K562 (cell line): ENCODE data around the gene SPNS2. TPM values are rescaled to one million over a fixed set of nuclear protein-coding genes. Genes with fewer than 3 reads are reported as not detected.

ENCODE experiments used
- ATAC-seq: fragments of 200-7000 bp; cut with Tn5 transposase; 3 replicates; pipeline ENCODE4 v1.9.1; 2020; ENCODE audit warnings: moderate library complexity
- BruUV-seq: library from RNA; stranded (reverse); fragments of 400-500 nt; replicated peaks from 2 replicates; lab custom pipeline; 2021; lab: Mats Ljungman, UMichigan
- CTCF ChIA-PET: fragments of 300-600 bp; formaldehyde crosslinking; extraction: SDS; loops from one replicate; lab custom pipeline; 2021; ENCODE audit warnings: low intra/inter-chr PET ratio; lab: Yijun Ruan, JAX
- POLR2A ChIA-PET: fragments of 300-600, 350-650 bp; sonication (Branson Sonifier 250); formaldehyde crosslinking; extraction: SDS; loops from one replicate; lab custom pipeline; 2021; ENCODE audit warnings: antibody characterized with exemption, inconsistent platforms; lab: Yijun Ruan, JAX
- DNase-seq, 4 experiments: peaks; one replicate each; pipeline versions ENCODE4 v3.0.0 to v3.0.0-alpha.2; 2011 to 2018; ENCODE audit warnings: low spot score in 3 of 4, mixed read lengths in 3 of 4; ENCODE audit errors: extremely low read depth in 1 of 4
- FAIRE-seq: peaks from 2 replicates; lab custom pipeline; 2011; peaks lifted over from hg19 to GRCh38; lab: Jason Lieb, UNC
- H2AFZ ChIP-seq: 2 replicates; pipeline ENCODE4 v1.6.0; 2011; ENCODE audit warnings: low read depth, low read length, control low read depth, inconsistent platforms
- H3K27ac ChIP-seq: fragments of 200-600 bp; 3 replicates; pipeline ENCODE4 v1.8.0; 2011; ENCODE audit warnings: low read depth, mild to moderate bottlenecking, control low read depth, inconsistent platforms, low read length, moderate library complexity, mixed read lengths; ENCODE audit errors: extremely low read depth
- H3K27me3 ChIP-seq, 2 experiments: fragments of 300-600 bp in 1 of 2; 2 replicates in 1 of 2; 3 replicates in 1 of 2; pipeline versions ENCODE4 v1.6.0 to v1.8.0; 2011; ENCODE audit warnings: inconsistent platforms in 2 of 2, low read length in 2 of 2, mild to moderate bottlenecking in 1 of 2, mixed read lengths in 1 of 2, moderate library complexity in 1 of 2; ENCODE audit not compliant: control insufficient read depth in 2 of 2, insufficient read depth in 2 of 2
- H3K36me3 ChIP-seq: fragments of 300-600 bp; 3 replicates; pipeline ENCODE4 v1.8.0; 2011; ENCODE audit warnings: mild to moderate bottlenecking, low read length, inconsistent platforms; ENCODE audit not compliant: control insufficient read depth, insufficient read depth
- H3K4me1 ChIP-seq, 2 experiments: fragments of 200-600 bp in 1 of 2; replicated peaks in 1 of 2; 2 replicates in 1 of 2; 3 replicates in 1 of 2; pipeline versions ENCODE4 v1.5.1 to v1.8.0; 2011; ENCODE audit warnings: inconsistent platforms in 2 of 2, low read length in 2 of 2, mild to moderate bottlenecking in 1 of 2, mixed read lengths in 1 of 2, moderate library complexity in 1 of 2; ENCODE audit not compliant: control insufficient read depth in 2 of 2, insufficient read depth in 2 of 2
- H3K4me2 ChIP-seq: 2 replicates; pipeline ENCODE4 v1.6.1; 2011; ENCODE audit warnings: low read length, control low read depth, inconsistent platforms, mixed read lengths; ENCODE audit not compliant: insufficient read depth
- H3K4me3 ChIP-seq: fragments of 200-600 bp; sonication (generic), shearing (Covaris generic); 2 replicates; pipeline ENCODE4 v1.5.1; 2016; ENCODE audit warnings: control low read depth, inconsistent platforms
- H3K79me2 ChIP-seq: fragments of 200-600 bp; 3 replicates; pipeline ENCODE4 v1.8.0; 2011; ENCODE audit warnings: low read length, inconsistent platforms; ENCODE audit not compliant: control insufficient read depth, insufficient read depth
- H3K9ac ChIP-seq, 2 experiments: 2 replicates each; pipeline versions ENCODE4 v1.6.0 to v1.6.1; 2011; ENCODE audit warnings: low read depth in 2 of 2, low read length in 2 of 2, control low read depth in 1 of 2, inconsistent platforms in 1 of 2, mild to moderate bottlenecking in 1 of 2, mixed read lengths in 1 of 2; ENCODE audit not compliant: insufficient read depth in 1 of 2
- H3K9me1 ChIP-seq: one replicate; pipeline ENCODE4 v1.6.0; 2011; ENCODE audit warnings: inconsistent platforms, mild to moderate bottlenecking, low read length, moderate library complexity; ENCODE audit not compliant: control insufficient read depth, insufficient read depth
- H3K9me3 ChIP-seq: replicated peaks from 2 replicates; pipeline ENCODE4 v1.5.1; 2011; ENCODE audit warnings: low read depth, low read length, inconsistent platforms; ENCODE audit not compliant: control insufficient read depth, insufficient read depth
- H4K20me1 ChIP-seq: replicated peaks from 2 replicates; pipeline ENCODE4 v1.6.1; 2011; ENCODE audit warnings: low read length, inconsistent platforms, mixed read lengths; ENCODE audit not compliant: control insufficient read depth, insufficient read depth
- HBP1 ChIP-seq: fragments of 450-650 bp; formaldehyde crosslinking; IDR thresholded peaks from 2 replicates; pipeline ENCODE4 v1.4.0; 2022; ENCODE audit warnings: missing genetic modification characterization
- HDAC2 ChIP-seq: fragments of 450-650 bp; IDR thresholded peaks from 2 replicates; pipeline ENCODE4 v1.6.1; 2016; ENCODE audit warnings: mild to moderate bottlenecking
- HDGF ChIP-seq: fragments of 450-650 bp; IDR thresholded peaks from 2 replicates; pipeline ENCODE4 v1.6.1; 2016
- JUND ChIP-seq, 2 experiments: IDR thresholded peaks; 2 replicates in 1 of 2; 3 replicates in 1 of 2; pipeline ENCODE4 v1.6.1; 2011; ENCODE audit warnings: borderline replicate concordance in 2 of 2, low read depth in 2 of 2, low read length in 2 of 2, improper control_type of control experiment in 1 of 2, missing biosample characterization in 1 of 2, missing genetic modification characterization in 1 of 2, missing genetic modification reagents in 1 of 2
- KAT7 ChIP-seq: sonication (generic); formaldehyde crosslinking; IDR thresholded peaks from 2 replicates; pipeline ENCODE4 v1.8.0; 2022; ENCODE audit warnings: missing genetic modification reagents, mild to moderate bottlenecking, borderline replicate concordance
- SMARCA4 ChIP-seq: fragments of 450-650 bp; IDR thresholded peaks from 2 replicates; pipeline ENCODE4 v1.6.1; 2016
- TAF15 ChIP-seq: fragments of 200-400 bp; formaldehyde crosslinking; IDR thresholded peaks from 2 replicates; pipeline ENCODE4 v1.6.1; 2017; ENCODE audit warnings: mild to moderate bottlenecking, low read depth, low read length, moderate library complexity
- ZNF133 ChIP-seq: fragments of 250-450 bp; sonication (Bioruptor Pico); IDR thresholded peaks from 2 replicates; pipeline ENCODE4 v1.4.0; 2020; ENCODE audit warnings: mild to moderate bottlenecking
- WGBS: fragments of 100-300 bp; shearing (Covaris generic); methylation state at CpG from one replicate; pipeline ENCODE4 v1.1.6; 2016; ENCODE audit warnings: low coverage, mixed read lengths; ENCODE audit not compliant: insufficient coverage; ENCODE audit errors: missing lambda C conversion rate; 5-methylcytosine and 5-hydroxymethylcytosine counted together
- in situ Hi-C: fragments of 300-500 bp; cut with MboI; formaldehyde crosslinking; loops from 4 replicates; pipeline ENCODE4 v1.15.0; 2018; ENCODE audit warnings: inconsistent platforms, mixed read lengths
- intact Hi-C: fragments of 100-400 bp; cut with micrococcal nuclease; formaldehyde crosslinking; loops from 2 replicates; pipeline ENCODE4 v1.14.2; 2022
- polyA plus RNA-seq, 8 experiments: library from polyadenylated mRNA; depleted of rRNA in 4 of 8; stranded (reverse) in 5 of 8; unstranded in 3 of 8; fragments of >200 nt; fragmentation: Nextera tagmentation in 2 of 8; fragmentation: Illumina TruSeq in 1 of 8; extraction: Ambion mirVana in 2 of 8; extraction: Trizol in 1 of 8; gene quantifications; 2 replicates each; pipeline versions ENCODE4 v1.2.1 to v1.2.3, GENCODE V29; 2011 to 2014; ENCODE audit warnings: inconsistent platforms in 1 of 8, missing spikeins in 1 of 8
- total RNA-seq, 7 experiments: library from RNA; depleted of rRNA in 6 of 7; stranded (reverse); fragments of >200 nt in 6 of 7; fragmentation: Illumina TruSeq in 2 of 7; extraction: Trizol in 2 of 7; gene quantifications; 2 replicates each; pipeline versions ENCODE4 v1.2.1 to v1.2.3, GENCODE V29; 2011 to 2021; ENCODE audit warnings: low replicate concordance in 1 of 7
- TF ChIP-seq, protein P1 (sequence below): fragments of 250-450 bp; sonication (Bioruptor Pico); IDR thresholded peaks from 2 replicates; pipeline ENCODE4 v1.5.0; 2021; ENCODE audit warnings: mild to moderate bottlenecking, borderline replicate concordance
- TF ChIP-seq, protein P2 (sequence below), 2 experiments: fragments of 450-650 bp in 1 of 2; sonication (generic) in 1 of 2; formaldehyde crosslinking; conservative IDR thresholded peaks; 2 replicates each; pipeline versions ENCODE4 v1.4.0 to v1.8.1; 2020 to 2022; ENCODE audit warnings: mild to moderate bottlenecking in 1 of 2, missing genetic modification reagents in 1 of 2
- TF ChIP-seq, protein P3 (sequence below): fragments of 250-450 bp; sonication (Bioruptor Pico); IDR thresholded peaks from 2 replicates; pipeline ENCODE4 v1.6.1; 2021; ENCODE audit warnings: mild to moderate bottlenecking
- TF ChIP-seq, protein P4 (sequence below): fragments of 250-450 bp; sonication (Bioruptor Pico); IDR thresholded peaks from 2 replicates; pipeline ENCODE4 v1.8.0; 2022; ENCODE audit warnings: moderate library complexity, mild to moderate bottlenecking, inconsistent platforms

Gene SPNS2
- total and polyA plus RNA-seq, 9 of the 15 experiments (the other 6 are each of a cell fraction or from before 2014, with no cell fraction given) = 0.06 TPM; not detected in 8

DNA sequence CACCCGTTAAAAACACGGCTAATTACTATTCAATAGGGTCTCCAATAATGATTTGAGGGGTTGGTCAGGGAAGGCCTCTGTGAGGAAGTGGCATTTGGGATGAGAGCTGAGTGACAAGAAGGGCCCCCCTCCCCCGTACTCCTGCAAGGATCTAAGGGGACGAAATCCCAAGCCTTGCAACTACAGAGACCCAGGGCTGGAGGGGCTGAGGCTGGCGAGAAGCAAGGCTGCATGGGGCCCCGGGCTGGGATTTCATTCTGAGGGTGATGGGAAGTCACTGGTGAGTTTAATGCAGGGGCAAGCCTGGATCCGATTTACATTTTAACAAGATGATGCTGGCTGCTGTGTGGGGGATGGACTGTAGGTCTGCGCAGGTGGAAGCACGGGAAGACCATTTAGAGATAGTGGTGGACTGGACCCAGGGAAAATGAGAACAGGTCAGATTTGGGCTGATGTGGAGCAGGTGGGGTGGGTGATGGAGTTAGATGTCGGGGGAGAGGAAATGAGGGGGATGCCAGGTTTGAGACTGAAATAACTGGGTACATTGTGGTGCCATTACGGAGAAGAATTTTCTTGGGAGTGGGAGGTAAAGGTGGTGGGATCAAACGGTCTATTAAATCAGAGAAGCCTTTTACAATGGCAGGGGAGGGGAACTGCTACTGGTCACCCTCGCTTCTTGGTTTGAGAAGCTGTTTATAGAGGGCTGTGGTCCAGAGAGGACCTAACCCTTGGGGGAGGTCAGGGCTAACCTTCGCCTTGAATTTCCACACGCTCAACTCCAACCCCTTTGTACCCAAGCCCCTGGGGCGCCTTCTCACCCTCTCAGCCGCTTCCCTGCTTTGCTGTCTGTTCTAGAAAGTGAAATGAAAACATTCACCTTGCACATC is 57.4 kb downstream of the SPNS2 start (continued):
- TF ChIP-seq, protein P1, sequence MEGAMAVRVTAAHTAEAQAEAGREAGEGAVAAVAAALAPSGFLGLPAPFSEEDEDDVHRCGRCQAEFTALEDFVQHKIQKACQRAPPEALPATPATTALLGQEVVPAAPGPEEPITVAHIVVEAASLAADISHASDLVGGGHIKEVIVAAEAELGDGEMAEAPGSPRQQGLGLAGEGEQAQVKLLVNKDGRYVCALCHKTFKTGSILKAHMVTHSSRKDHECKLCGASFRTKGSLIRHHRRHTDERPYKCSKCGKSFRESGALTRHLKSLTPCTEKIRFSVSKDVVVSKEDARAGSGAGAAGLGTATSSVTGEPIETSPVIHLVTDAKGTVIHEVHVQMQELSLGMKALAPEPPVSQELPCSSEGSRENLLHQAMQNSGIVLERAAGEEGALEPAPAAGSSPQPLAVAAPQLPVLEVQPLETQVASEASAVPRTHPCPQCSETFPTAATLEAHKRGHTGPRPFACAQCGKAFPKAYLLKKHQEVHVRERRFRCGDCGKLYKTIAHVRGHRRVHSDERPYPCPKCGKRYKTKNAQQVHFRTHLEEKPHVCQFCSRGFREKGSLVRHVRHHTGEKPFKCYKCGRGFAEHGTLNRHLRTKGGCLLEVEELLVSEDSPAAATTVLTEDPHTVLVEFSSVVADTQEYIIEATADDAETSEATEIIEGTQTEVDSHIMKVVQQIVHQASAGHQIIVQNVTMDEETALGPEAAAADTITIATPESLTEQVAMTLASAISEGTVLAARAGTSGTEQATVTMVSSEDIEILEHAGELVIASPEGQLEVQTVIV (CRISPR knock-in tag) = no peak
- no peak for TF ChIP-seq ZNF133
- no peak for TF ChIP-seq SMARCA4
- TF ChIP-seq, protein P2, sequence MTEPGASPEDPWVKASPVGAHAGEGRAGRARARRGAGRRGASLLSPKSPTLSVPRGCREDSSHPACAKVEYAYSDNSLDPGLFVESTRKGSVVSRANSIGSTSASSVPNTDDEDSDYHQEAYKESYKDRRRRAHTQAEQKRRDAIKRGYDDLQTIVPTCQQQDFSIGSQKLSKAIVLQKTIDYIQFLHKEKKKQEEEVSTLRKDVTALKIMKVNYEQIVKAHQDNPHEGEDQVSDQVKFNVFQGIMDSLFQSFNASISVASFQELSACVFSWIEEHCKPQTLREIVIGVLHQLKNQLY (CRISPR knock-in tag; conservative IDR thresholded peaks at IDR 0.05) = no peak
- TF ChIP-seq, protein P3, sequence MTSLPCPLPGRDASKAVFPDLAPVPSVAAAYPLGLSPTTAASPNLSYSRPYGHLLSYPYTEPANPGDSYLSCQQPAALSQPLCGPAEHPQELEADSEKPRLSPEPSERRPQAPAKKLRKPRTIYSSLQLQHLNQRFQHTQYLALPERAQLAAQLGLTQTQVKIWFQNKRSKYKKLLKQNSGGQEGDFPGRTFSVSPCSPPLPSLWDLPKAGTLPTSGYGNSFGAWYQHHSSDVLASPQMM (CRISPR knock-in tag) = no peak

DNA sequence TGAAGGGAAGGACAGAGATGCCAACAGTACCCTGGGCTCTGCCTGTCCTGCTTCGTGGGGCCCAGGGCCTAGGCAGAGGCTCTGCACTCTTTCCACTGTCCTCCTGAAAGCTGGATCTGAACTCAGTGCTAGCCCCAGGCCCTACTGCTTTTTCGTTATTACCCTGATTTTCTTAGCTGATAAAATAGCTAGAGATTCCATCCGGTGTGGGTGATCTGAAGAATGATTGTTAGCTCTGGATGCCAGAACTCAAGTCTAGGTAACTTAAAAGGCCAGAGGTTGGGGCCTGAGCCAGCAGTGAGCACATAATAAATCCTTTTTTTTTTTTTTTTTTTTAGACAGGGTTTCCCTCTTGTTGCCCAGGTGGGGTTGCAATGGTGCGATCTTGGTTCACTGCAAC is 58.3 kb downstream of the SPNS2 start:
- intact Hi-C loops = no loop called here
- TF ChIP-seq TAF15 (no peak), HDGF (no peak), HBP1 (CRISPR knock-in tag) (no peak), JUND (IDR thresholded peaks at IDR 0.05; ENCODE audit: borderline replicate concordance, low read depth, low read length) (no peak), JUND (tag; IDR thresholded peaks at IDR 0.05; ENCODE audit: borderline replicate concordance, low read depth, low read length) (no peak), HDAC2 (no peak), KAT7 (no peak)
- TF ChIP-seq, protein P4, sequence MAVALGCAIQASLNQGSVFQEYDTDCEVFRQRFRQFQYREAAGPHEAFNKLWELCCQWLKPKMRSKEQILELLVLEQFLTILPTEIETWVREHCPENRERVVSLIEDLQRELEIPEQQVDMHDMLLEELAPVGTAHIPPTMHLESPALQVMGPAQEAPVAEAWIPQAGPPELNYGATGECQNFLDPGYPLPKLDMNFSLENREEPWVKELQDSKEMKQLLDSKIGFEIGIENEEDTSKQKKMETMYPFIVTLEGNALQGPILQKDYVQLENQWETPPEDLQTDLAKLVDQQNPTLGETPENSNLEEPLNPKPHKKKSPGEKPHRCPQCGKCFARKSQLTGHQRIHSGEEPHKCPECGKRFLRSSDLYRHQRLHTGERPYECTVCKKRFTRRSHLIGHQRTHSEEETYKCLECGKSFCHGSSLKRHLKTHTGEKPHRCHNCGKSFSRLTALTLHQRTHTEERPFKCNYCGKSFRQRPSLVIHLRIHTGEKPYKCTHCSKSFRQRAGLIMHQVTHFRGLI (CRISPR knock-in tag) = no peak

More for the DNA sequence above, 58.3 kb downstream of the SPNS2 start:
- Histone ChIP-seq H2AFZ (no peak overlapping the region), H3K4me1 (peaks cover 3 to 30% of the 10 kb centered on the region in 2 experiments; a peak in 4 of 5 replicates), H3K36me3 (peaks cover 22% of the 10 kb centered on the region; the same call in 2 of the 3 replicates), H3K9ac (no peak overlapping the region), H3K4me3 (no peak overlapping the region), H3K27me3 (no peaks in the 10 kb centered on the region), H3K9me3 (no peaks in the 10 kb centered on the region), H3K4me2 (no peak overlapping the region), H3K9me1 (no peaks in the 10 kb centered on the region), H3K79me2 (peaks cover 35% of the 10 kb centered on the region), H3K27ac (no peak overlapping the region), H4K20me1 (no peaks in the 10 kb centered on the region)
- DNase-seq (no peak), FAIRE-seq (no peak), ATAC-seq (no peak)
- POLR2A ChIA-PET = no interaction called here
- no TSS peak for BruUV-seq
- 31% methylated on average over 3 of the region's 4 CpGs for WGBS
- CTCF ChIA-PET = no interaction called here
- in situ Hi-C loops = no loop called here
